Body of pancreas (tissue), 4 donors: ENCODE data around the gene HMCN2. TPM values are rescaled to one million over a fixed set of nuclear protein-coding genes. Genes with fewer than 3 reads are reported as not detected.
"Not testable (repeated sequence)": the region's sequence is repeated elsewhere in the genome, so short reads cannot be mapped to it uniquely, and the experiment has no call there.

Source experiments
- ATAC-seq: fragments of 150-250 bp; one replicate; pipeline ENCODE4 v1.9.1; 2016
- DNase-seq, 4 donors: peaks; one replicate each; pipeline ENCODE4 v3.0.0-alpha.2; 2019
- H3K27ac ChIP-seq, 4 donors: fragments of 200-600 bp; sonication (generic); 1 replicate in 3 of 4; 2 replicates in 1 of 4; pipeline versions ENCODE4 v1.5.1 to v1.6.1; 2016 to 2019; ENCODE audit warnings: mild to moderate bottlenecking in 1 of 4, mixed read lengths in 1 of 4, moderate library complexity in 1 of 4
- H3K27me3 ChIP-seq, 2 donors: fragments of 200-600 bp; sonication (generic); one replicate each; pipeline ENCODE4 v1.6.0; 2016; ENCODE audit warnings: mild to moderate bottlenecking in 1 of 2
- H3K36me3 ChIP-seq, 2 donors: fragments of 200-600 bp; sonication (generic); replicated peaks in 1 of 2; 2 replicates each; pipeline ENCODE4 v1.5.1; 2016; ENCODE audit warnings: low read depth in 2 of 2; ENCODE audit not compliant: insufficient read depth in 1 of 2
- H3K4me1 ChIP-seq: fragments of 200-600 bp; sonication (generic); one replicate; pipeline ENCODE4 v1.6.0; 2016
- H3K4me3 ChIP-seq, 2 donors: fragments of 200-600 bp; sonication (generic); 1 replicate in 1 of 2; 2 replicates in 1 of 2; pipeline ENCODE4 v1.5.1; 2016 to 2019
- H3K9me3 ChIP-seq, 3 donors: fragments of 200-600 bp; sonication (generic); 1 replicate in 2 of 3; 2 replicates in 1 of 3; pipeline ENCODE4 v1.5.1; 2016
- POLR2A ChIP-seq, 3 donors: fragments of 450-650 bp; IDR thresholded peaks; one replicate each; pipeline ENCODE4 v1.6.1; 2016; ENCODE audit warnings: antibody characterized with exemption in 3 of 3, mild to moderate bottlenecking in 2 of 3
- WGBS, 2 donors: methylation state at CpG; one replicate each; pipeline ENCODE4 v1.1.5; 2017; 5-methylcytosine and 5-hydroxymethylcytosine counted together
- intact Hi-C: fragments of 100-400 bp; cut with DNase I; formaldehyde crosslinking; loops from one replicate; pipeline ENCODE4 v1.15.1; 2023
- total RNA-seq, 2 donors: library from RNA; depleted of rRNA; stranded (reverse); fragments of >200 nt; gene quantifications; one replicate each; pipeline ENCODE4 v1.1.0, GENCODE V29; 2016
- TF ChIP-seq, protein P1 (sequence below), 7 experiments: fragments of 450-650 bp in 4 of 7; fragments of 200-600 bp in 3 of 7; sonication (generic) in 3 of 7; IDR thresholded peaks; one replicate each; pipeline ENCODE4 v1.5.1; 2016 to 2019; ENCODE audit warnings: antibody characterized with exemption in 7 of 7

Gene HMCN2
- total RNA-seq, 2 donors from 2014 or later = 0.78 to 3.6 TPM

- Histone ChIP-seq H3K4me3 (no peak overlapping the region), H3K9me3 (no peaks in the 10 kb centered on the region), H3K27ac (no peak overlapping the region), H3K36me3 (no peaks in the 10 kb centered on the region), H3K4me1 (no peaks in the 10 kb centered on the region), H3K27me3 (no peaks in the 10 kb centered on the region)
- TF ChIP-seq POLR2A (IDR thresholded peaks at IDR 0.05) = no peak
- TF ChIP-seq, protein P1, sequence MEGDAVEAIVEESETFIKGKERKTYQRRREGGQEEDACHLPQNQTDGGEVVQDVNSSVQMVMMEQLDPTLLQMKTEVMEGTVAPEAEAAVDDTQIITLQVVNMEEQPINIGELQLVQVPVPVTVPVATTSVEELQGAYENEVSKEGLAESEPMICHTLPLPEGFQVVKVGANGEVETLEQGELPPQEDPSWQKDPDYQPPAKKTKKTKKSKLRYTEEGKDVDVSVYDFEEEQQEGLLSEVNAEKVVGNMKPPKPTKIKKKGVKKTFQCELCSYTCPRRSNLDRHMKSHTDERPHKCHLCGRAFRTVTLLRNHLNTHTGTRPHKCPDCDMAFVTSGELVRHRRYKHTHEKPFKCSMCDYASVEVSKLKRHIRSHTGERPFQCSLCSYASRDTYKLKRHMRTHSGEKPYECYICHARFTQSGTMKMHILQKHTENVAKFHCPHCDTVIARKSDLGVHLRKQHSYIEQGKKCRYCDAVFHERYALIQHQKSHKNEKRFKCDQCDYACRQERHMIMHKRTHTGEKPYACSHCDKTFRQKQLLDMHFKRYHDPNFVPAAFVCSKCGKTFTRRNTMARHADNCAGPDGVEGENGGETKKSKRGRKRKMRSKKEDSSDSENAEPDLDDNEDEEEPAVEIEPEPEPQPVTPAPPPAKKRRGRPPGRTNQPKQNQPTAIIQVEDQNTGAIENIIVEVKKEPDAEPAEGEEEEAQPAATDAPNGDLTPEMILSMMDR (IDR thresholded peaks at IDR 0.05) = no peak
- WGBS, 2 donors = 47 to 67% methylated on average over 5 of the region's 5 CpGs
- DNase-seq (no peak), ATAC-seq (no peak)
- intact Hi-C loops = no loop called here
Observed at GRCh38 chr9:130255631-130256134, 9.9 kb upstream of the HMCN2 start.

- ATAC-seq = no peak
- Histone ChIP-seq H3K27me3 (no peaks in the 10 kb centered on the region), H3K36me3 (no peaks in the 10 kb centered on the region), H3K4me3 (no peak overlapping the region), H3K27ac (no peak overlapping the region), H3K4me1 (no peaks in the 10 kb centered on the region), H3K9me3 (no peaks in the 10 kb centered on the region)
- intact Hi-C loops = no loop called here
- TF ChIP-seq, protein P1 (IDR thresholded peaks at IDR 0.05) = no peak
- no peak for TF ChIP-seq POLR2A (IDR thresholded peaks at IDR 0.05)
- 71 to 73% methylated on average over 2 of the region's 2 CpGs for WGBS, 2 donors
- DNase-seq = no peak
Observed at GRCh38 chr9:130256644-130257043, 8.9 kb upstream of the HMCN2 start.

DNA sequence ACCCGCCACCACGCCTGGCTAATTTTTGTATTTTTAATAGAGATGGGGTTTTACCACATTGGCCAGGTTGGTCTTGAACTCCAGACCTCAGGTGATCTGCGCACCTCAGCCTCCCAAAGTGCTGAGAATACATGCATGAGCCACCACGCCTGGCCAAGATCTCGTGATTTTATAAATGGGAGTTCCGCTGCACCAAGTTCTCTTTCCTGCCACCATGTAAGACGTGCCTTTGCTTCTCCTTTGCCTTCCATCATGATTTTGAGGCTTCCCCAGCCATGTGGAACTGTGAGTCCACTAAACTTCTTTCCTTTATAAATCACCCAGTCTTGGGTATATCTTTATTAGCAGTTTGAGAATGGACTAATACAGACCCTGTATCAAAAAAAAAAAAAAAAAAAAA, 7.4 kb upstream of the HMCN2 start:
- H3K27ac ChIP-seq, H3K9me3 ChIP-seq, H3K4me3 ChIP-seq, intact Hi-C loops, H3K4me1 ChIP-seq, H3K27me3 ChIP-seq, ATAC-seq, H3K36me3 ChIP-seq, DNase-seq: not testable (repeated sequence)
- 80 to 91% methylated on average over 7 of the region's 7 CpGs for WGBS, 2 donors

DNA sequence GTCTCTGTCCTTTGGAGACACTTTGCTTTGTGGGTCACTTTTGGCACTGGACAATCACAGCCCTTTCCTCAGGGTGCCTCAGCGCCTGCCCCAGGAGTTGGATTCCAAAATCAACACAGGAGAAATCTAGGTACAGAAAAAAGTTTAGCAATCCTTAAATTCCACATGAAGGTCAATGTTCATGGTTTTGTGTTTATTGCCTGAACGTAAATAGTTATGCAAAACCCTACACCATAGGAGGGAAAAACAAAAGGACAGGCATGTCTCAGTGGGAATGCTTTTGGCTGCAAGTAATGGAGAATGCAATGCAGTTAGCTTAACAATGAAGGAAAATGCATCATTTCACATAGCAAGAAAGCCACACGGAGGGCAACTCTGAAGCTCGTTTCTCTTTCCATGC, 6.5 kb upstream of the HMCN2 start:
- intact Hi-C loops = no loop called here
- Histone ChIP-seq H3K27ac (no peak overlapping the region), H3K4me3 (no peak overlapping the region), H3K36me3 (no peaks in the 10 kb centered on the region), H3K27me3 (no peaks in the 10 kb centered on the region), H3K9me3 (no peaks in the 10 kb centered on the region), H3K4me1 (no peaks in the 10 kb centered on the region)
- ATAC-seq (no peak), DNase-seq (no peak)
- TF ChIP-seq, protein P1 (IDR thresholded peaks at IDR 0.05) = no peak
- TF ChIP-seq POLR2A (IDR thresholded peaks at IDR 0.05) = no peak
- 76 to 81% methylated on average over 4 of the region's 4 CpGs for WGBS, 2 donors

DNA sequence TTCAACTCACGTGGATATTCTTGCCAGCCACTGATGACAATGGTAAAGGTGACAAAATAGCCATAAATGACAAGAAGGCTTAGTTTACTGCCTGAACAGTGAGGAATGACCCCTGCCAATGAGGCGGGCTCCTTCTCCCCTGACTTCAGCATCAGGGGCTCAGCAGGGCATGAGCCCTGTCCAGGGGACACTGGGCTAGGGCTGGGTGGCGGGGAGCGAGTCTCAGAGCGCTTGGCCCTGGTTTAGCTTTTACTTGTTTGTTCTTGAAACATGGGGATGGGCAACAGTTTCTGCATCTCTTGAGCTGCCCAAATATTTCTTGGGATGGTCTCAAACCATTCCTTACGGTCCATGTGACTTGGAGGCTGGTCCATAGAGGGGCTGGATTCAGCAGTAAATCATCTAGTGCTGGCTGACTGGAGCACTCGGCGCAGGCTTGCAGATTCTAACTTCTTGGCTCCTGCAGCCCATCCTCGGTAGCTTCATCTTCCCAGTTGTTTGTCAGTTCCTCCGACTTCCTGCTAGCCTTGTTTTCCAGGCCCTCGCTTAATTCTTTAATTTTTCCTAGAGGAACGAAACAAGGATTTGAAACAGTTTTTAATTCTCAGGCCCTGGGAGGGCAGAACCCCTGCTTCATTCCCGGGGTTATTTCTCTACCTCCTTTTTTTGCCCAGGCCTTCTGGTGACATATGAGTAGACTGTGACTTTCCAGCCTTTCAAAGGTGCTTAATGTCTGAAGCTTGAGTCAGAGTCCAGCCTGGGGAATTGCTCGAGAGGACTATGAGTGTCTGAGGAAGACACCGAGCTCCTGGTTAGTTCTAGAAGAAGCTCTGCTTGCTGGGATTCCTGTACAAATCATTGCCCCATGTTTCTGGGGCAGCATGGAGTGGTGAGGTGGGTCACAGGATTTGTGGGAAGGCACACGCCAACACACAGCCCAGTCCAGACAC, 4.5 kb upstream of the HMCN2 start:
- H3K9me3 ChIP-seq = no peaks in the 10 kb centered on the region
- ATAC-seq (no peak), DNase-seq (no peak)
- peaks cover 9% of the 10 kb centered on the region for H3K4me1 ChIP-seq
- no peak overlapping the region for H3K27ac ChIP-seq
- H3K27me3 ChIP-seq = peaks cover 0 to 14% of the 10 kb centered on the region in 2 donors
- no peaks in the 10 kb centered on the region for H3K36me3 ChIP-seq
- TF ChIP-seq, protein P1 (IDR thresholded peaks at IDR 0.05) = no peak
- TF ChIP-seq POLR2A (IDR thresholded peaks at IDR 0.05) = no peak
- no peak overlapping the region for H3K4me3 ChIP-seq
- intact Hi-C loops = no loop called here
- WGBS, 2 donors = 63 to 72% methylated on average over 16 of the region's 16 CpGs
